Esophagus squamous epithelium (tissue), 5 donors: ENCODE results near the gene VGLL4. TPM values are rescaled to one million over a fixed set of nuclear protein-coding genes. Genes with fewer than 3 reads are reported as not detected.

ENCODE experiments used
- DNase-seq: peaks from one replicate; lab custom pipeline; 2025; lab: John Stamatoyannopoulos, UW
- H3K27ac ChIP-seq, 4 donors: fragments of 200-600 bp; sonication (generic); one replicate each; pipeline ENCODE4 v1.5.1; 2016 to 2019; ENCODE audit warnings: mild to moderate bottlenecking in 1 of 4
- H3K27me3 ChIP-seq, 4 donors: fragments of 200-600 bp; sonication (generic); 1 replicate in 3 of 4; 2 replicates in 1 of 4; pipeline versions ENCODE4 v1.5.1 to v1.6.0; 2017 to 2021; ENCODE audit warnings: antibody characterized with exemption in 1 of 4
- H3K36me3 ChIP-seq, 3 donors: fragments of 200-600 bp; sonication (generic); one replicate each; pipeline ENCODE4 v1.5.1; 2016 to 2019
- H3K4me1 ChIP-seq, 3 donors: fragments of 200-600 bp; sonication (generic); one replicate each; pipeline ENCODE4 v1.5.1; 2017 to 2019
- H3K4me3 ChIP-seq, 4 donors: fragments of 200-600 bp; sonication (generic); 1 replicate in 3 of 4; 2 replicates in 1 of 4; pipeline ENCODE4 v1.5.1; 2016 to 2019; ENCODE audit warnings: mild to moderate bottlenecking in 2 of 4, moderate library complexity in 1 of 4
- H3K9me3 ChIP-seq, 3 donors: fragments of 200-600 bp; sonication (generic); one replicate each; pipeline ENCODE4 v1.5.1; 2016 to 2019
- POLR2A ChIP-seq, 4 donors: fragments of 450-650 bp; IDR thresholded peaks; one replicate each; pipeline ENCODE4 v1.6.1; 2017; ENCODE audit warnings: antibody characterized with exemption in 4 of 4, mild to moderate bottlenecking in 4 of 4, moderate library complexity in 3 of 4
- WGBS, 2 donors: methylation state at CpG; one replicate each; pipeline ENCODE4 v1.1.5; 2018; 5-methylcytosine and 5-hydroxymethylcytosine counted together
- intact Hi-C: fragments of 100-400 bp; cut with DNase I; formaldehyde crosslinking; loops from one replicate; pipeline ENCODE4 v1.15.0; 2022
- total RNA-seq, 4 donors: library from RNA; depleted of rRNA; stranded (reverse); fragments of >200 nt; gene quantifications; one replicate each; pipeline ENCODE4 v1.1.0, GENCODE V29; 2016
- TF ChIP-seq, protein P1 (sequence below), 6 experiments: fragments of 450-650 bp in 4 of 6; fragments of 200-600 bp in 2 of 6; sonication (generic) in 2 of 6; IDR thresholded peaks; one replicate each; pipeline ENCODE4 v1.5.1; 2016 to 2019; ENCODE audit warnings: antibody characterized with exemption in 6 of 6, mild to moderate bottlenecking in 4 of 6, moderate library complexity in 4 of 6
- donor health status: DM: yes; HTN: yes; CAD: no.

The VGLL4 gene
- total RNA-seq, 4 donors from 2014 or later: 31.8 to 50.0 (median 44.5) TPM

DNA sequence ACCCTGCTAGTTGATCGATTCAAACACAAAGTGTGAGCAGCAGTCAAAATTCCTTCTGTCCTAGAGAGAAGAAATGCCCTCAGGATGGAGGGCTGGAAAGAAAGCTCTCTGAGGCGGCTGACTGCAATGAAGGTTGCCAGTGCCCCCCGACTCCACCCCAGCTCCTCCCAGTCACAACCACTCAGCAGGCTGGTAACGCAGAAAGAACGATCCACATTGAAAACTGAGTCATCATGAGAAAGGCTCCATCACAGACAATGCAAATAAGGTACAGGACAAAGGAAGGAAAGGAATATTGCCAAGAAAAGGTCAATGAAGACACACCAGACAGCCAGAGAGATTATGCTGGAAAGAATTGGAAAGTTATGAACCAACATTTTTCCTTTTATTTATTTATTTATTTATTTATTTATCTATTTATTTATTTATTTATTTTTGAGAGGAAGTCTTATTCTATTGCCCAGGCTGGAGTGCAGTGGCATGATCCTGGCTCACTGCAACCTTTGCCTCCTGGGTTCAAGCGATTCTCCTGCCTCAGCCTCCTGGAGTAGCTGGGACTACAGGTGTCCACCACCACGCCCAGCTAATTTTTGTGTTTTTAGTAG lies 17.4 kb upstream of the VGLL4 start:
- intact Hi-C loops: no loop called here
- peak overlapping the region in 1 of 4 donors; percentile 36 for H3K27ac ChIP-seq
- DNase-seq: no peak

DNA sequence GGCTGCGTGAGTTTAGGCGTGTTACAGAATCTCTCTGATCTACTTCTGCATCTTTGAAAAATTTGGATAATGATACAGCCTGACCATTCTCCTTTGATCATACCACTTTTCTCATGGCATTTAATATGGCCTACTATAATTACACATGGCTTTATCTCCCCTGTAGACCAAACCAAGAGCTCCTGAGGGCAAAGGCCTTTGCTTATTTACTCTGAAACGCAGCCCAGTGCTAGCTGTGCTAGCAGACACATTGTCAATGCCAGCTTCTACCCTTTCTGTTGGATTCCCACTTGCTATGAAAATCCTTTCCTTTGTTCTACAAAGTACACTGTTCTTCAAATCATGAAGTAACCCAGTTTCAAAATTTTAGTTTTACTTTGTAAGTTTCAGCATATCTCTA lies 16.5 kb upstream of the VGLL4 start:
- TF ChIP-seq, protein P1, sequence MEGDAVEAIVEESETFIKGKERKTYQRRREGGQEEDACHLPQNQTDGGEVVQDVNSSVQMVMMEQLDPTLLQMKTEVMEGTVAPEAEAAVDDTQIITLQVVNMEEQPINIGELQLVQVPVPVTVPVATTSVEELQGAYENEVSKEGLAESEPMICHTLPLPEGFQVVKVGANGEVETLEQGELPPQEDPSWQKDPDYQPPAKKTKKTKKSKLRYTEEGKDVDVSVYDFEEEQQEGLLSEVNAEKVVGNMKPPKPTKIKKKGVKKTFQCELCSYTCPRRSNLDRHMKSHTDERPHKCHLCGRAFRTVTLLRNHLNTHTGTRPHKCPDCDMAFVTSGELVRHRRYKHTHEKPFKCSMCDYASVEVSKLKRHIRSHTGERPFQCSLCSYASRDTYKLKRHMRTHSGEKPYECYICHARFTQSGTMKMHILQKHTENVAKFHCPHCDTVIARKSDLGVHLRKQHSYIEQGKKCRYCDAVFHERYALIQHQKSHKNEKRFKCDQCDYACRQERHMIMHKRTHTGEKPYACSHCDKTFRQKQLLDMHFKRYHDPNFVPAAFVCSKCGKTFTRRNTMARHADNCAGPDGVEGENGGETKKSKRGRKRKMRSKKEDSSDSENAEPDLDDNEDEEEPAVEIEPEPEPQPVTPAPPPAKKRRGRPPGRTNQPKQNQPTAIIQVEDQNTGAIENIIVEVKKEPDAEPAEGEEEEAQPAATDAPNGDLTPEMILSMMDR (IDR thresholded peaks at IDR 0.05): no peak
- TF ChIP-seq POLR2A (IDR thresholded peaks at IDR 0.05): no peak
- Histone ChIP-seq H3K27me3 (no peaks in the 10 kb centered on the region), H3K4me3 (no peak overlapping the region), H3K36me3 (peaks cover 0 to 8% (median 0%) of the 10 kb centered on the region in 3 donors), H3K9me3 (no peaks in the 10 kb centered on the region), H3K4me1 (peaks cover 0 to 39% (median 0%) of the 10 kb centered on the region in 3 donors), H3K27ac (no peak overlapping the region)
- WGBS, 2 donors: 41 to 67% methylated on average over 3 of the region's 3 CpGs
- intact Hi-C loops: no loop called here
- DNase-seq: no peak

More for the DNA sequence above, 17.4 kb upstream of the VGLL4 start:
- TF ChIP-seq, protein P1 (IDR thresholded peaks at IDR 0.05): no peak
- TF ChIP-seq POLR2A (IDR thresholded peaks at IDR 0.05): no peak
- WGBS, 2 donors: 59 to 62% methylated on average over 6 to 7 of the region's 7 CpGs
- H3K9me3 ChIP-seq: no peaks in the 10 kb centered on the region
- peaks cover 0 to 3% (median 0%) of the 10 kb centered on the region in 3 donors for H3K36me3 ChIP-seq
- no peaks in the 10 kb centered on the region for H3K27me3 ChIP-seq
- no peak overlapping the region for H3K4me3 ChIP-seq
- H3K4me1 ChIP-seq: peaks cover 0 to 39% (median 0%) of the 10 kb centered on the region in 3 donors

DNA sequence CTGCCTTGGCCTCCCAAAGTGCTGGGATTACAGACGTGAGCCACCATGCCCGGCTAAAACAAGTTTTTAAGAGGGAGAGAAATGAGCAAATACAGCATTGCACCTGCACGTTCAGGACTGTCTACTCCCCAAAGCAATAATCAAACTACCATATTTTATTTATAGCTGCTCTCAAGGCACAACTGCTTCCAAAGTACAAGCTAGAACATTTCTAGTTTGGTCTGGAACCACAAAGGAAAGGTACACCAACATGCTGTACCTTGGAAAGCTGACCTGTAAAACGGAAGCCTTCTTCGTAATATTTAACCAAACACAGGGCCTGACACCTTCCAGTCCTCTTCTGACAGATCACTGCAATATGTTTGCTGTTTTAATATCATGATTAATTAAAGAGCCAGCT lies 14.5 kb upstream of the VGLL4 start:
- Histone ChIP-seq H3K36me3 (peaks cover 0 to 8% (median 0%) of the 10 kb centered on the region in 3 donors), H3K27me3 (no peaks in the 10 kb centered on the region), H3K4me1 (peaks cover 0 to 39% (median 0%) of the 10 kb centered on the region in 3 donors), H3K9me3 (no peaks in the 10 kb centered on the region), H3K4me3 (no peak overlapping the region), H3K27ac (no peak overlapping the region)
- DNase-seq: no peak
- TF ChIP-seq, protein P1 (IDR thresholded peaks at IDR 0.05): no peak
- intact Hi-C loops: loop anchor here (5.0 to 10.0 kb wide), 2 partner anchors 177 to 276 kb away; no protein-coding TSS in a partner anchor
- WGBS, 2 donors: 48 to 87% methylated on average over 3 to 5 of the region's 5 CpGs

DNA sequence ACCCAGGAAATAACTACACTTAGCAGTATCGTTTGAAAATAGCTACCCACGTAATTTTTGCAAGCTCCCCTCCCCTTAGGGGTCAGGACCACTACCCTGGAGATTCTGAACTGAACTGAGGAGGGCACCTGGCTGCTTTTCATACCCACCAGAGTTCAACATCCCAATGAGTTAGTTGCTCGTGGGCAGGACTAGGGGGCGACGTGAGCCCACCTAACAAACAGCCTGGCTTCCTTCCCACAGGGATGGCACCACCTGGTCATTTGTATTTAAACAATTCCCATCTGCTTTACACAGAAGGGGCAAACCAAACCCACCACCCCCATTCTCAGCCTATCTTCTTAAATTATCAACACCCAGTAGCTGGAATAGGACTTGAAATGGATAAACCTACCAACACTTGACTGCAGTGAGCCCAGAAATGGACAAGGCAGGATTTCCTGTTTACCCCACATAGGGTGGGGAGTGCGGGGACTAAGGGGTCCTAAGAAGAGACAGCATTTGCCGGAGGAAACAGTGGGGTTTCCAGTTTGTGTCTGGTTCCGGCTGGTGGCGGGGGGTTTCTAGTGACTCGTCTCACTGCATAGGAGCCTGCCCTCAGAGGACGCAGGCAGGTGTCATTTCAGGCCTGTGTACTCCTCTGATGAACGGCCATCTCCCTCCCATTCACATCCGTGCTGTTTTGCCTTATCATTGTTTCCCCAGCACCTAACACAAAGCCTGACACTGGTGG lies 11.6 kb upstream of the VGLL4 start:
- peaks cover 0 to 27% (median 0%) of the 10 kb centered on the region in 3 donors for H3K4me1 ChIP-seq
- 61 to 71% methylated on average over 10 to 11 of the region's 13 CpGs for WGBS, 2 donors
- DNase-seq: no peak

More for the DNA sequence above, 11.6 kb upstream of the VGLL4 start:
- Histone ChIP-seq H3K9me3 (no peaks in the 10 kb centered on the region), H3K27me3 (no peaks in the 10 kb centered on the region), H3K4me3 (no peak overlapping the region), H3K27ac (no peak overlapping the region), H3K36me3 (peaks cover 0 to 8% (median 0%) of the 10 kb centered on the region in 3 donors)
- no peak for TF ChIP-seq POLR2A (IDR thresholded peaks at IDR 0.05)
- TF ChIP-seq, protein P1 (IDR thresholded peaks at IDR 0.05): no peak
- intact Hi-C loops: loop anchor here (5.0 to 10.0 kb wide), 2 partner anchors 179 to 273 kb away; no protein-coding TSS in a partner anchor
